Neural progenitor cell (in vitro differentiated cells): ENCODE measurements around the gene TIGIT.

Experiments used
- CTCF ChIP-seq: fragments of 200-600 bp; sonication (generic); IDR thresholded peaks from 2 replicates; pipeline ENCODE4 v1.5.1; 2017; ENCODE audit warnings: antibody characterized with exemption, mild to moderate bottlenecking
- EZH2 ChIP-seq: fragments of 200-600 bp; sonication (generic); IDR thresholded peaks from 2 replicates; pipeline ENCODE4 v1.6.1; 2017; ENCODE audit warnings: antibody characterized with exemption, mild to moderate bottlenecking, moderate library complexity

DNA sequence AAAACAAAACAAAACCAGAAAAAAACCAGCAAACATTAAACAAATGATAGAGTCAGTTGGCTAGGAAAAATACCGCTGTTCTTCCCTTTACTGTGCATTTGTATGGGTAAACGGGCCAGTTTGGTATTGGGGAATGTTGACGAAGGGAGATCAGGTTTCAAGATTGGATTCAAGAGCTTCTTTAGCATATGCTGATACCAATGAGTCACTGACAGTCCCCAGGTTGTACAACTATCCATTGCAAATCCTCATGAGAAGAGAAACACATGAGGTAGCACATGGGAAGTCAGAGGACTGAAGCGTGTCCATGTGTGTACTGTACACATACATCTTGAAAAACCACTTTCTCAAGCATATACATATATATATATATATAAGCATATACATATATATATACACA, 25.6 kb downstream of the TIGIT start:
- TF ChIP-seq CTCF (no peak), EZH2 (no peak)
